Tibial nerve (tissue), 4 donors: Measurements from ENCODE around the gene ALKBH4. TPM values are rescaled to one million over a fixed set of nuclear protein-coding genes. Genes with fewer than 3 reads are reported as not detected.
"Not testable (repeated sequence)": the region's sequence is repeated elsewhere in the genome, so short reads cannot be mapped to it uniquely, and the experiment has no call there.

Experiments used
- DNase-seq, 2 donors: peaks; one replicate each; pipeline ENCODE4 v3.0.0-alpha.2; 2019; ENCODE audit warnings: low spot score in 2 of 2
- H3K27ac ChIP-seq, 4 donors: fragments of 200-600 bp; sonication (generic) in 3 of 4; one replicate each; pipeline ENCODE4 v1.5.1; 2017 to 2019; ENCODE audit warnings: mild to moderate bottlenecking in 1 of 4
- H3K27me3 ChIP-seq, 2 donors: fragments of 200-600 bp; sonication (generic) in 1 of 2; one replicate each; pipeline versions ENCODE4 v1.5.1 to v1.6.0; 2017 to 2019
- H3K36me3 ChIP-seq, 3 donors: fragments of 200-600 bp; sonication (generic); one replicate each; pipeline ENCODE4 v1.5.1; 2018 to 2019
- H3K4me1 ChIP-seq, 4 donors: fragments of 200-600 bp; sonication (generic) in 3 of 4; one replicate each; pipeline ENCODE4 v1.5.1; 2017 to 2019
- H3K4me3 ChIP-seq, 4 donors: fragments of 200-600 bp; sonication (generic) in 3 of 4; one replicate each; pipeline ENCODE4 v1.5.1; 2017 to 2019; ENCODE audit warnings: mild to moderate bottlenecking in 1 of 4, moderate library complexity in 1 of 4
- H3K9me3 ChIP-seq, 4 donors: fragments of 200-600 bp; sonication (generic) in 3 of 4; one replicate each; pipeline ENCODE4 v1.5.1; 2017 to 2019
- CTCF ChIP-seq, 5 experiments: fragments of 200-600 bp in 3 of 5; fragments of 450-650 bp in 2 of 5; sonication (generic) in 3 of 5; IDR thresholded peaks; one replicate each; pipeline ENCODE4 v1.5.1; 2016 to 2019; ENCODE audit warnings: antibody characterized with exemption in 5 of 5, mild to moderate bottlenecking in 3 of 5, moderate library complexity in 2 of 5
- EP300 ChIP-seq, 2 donors: sonication (generic); formaldehyde crosslinking; IDR thresholded peaks; one replicate each; pipeline ENCODE4 v1.6.1; 2017; ENCODE audit warnings: antibody characterized with exemption in 2 of 2, mild to moderate bottlenecking in 1 of 2
- POLR2A ChIP-seq, 2 donors: fragments of 450-650 bp; IDR thresholded peaks; one replicate each; pipeline ENCODE4 v1.6.1; 2017; ENCODE audit warnings: antibody characterized with exemption in 2 of 2, mild to moderate bottlenecking in 2 of 2, moderate library complexity in 2 of 2
- WGBS, 2 donors: methylation state at CpG; one replicate each; pipeline ENCODE4 v1.1.5; 2018; 5-methylcytosine and 5-hydroxymethylcytosine counted together
- total RNA-seq, 4 donors: library from RNA; depleted of rRNA; stranded (reverse); fragments of >200 nt; gene quantifications; one replicate each; pipeline ENCODE4 v1.1.0, GENCODE V29; 2016

ALKBH4 gene
- total RNA-seq, 4 donors from 2014 or later: 17.4 to 21.0 (median 19.1) TPM

GRCh38 chr7:102410918-102411317 is 53.7 kb downstream of the ALKBH4 start:
- Histone ChIP-seq H3K9me3 (peaks cover 0 to 4% (median 0%) of the 10 kb centered on the region in 4 donors), H3K4me3 (no peak overlapping the region), H3K27me3 (no peaks in the 10 kb centered on the region), H3K4me1 (peaks cover 0 to 9% (median 2%) of the 10 kb centered on the region in 4 donors), H3K36me3 (peaks cover 2 to 99% (median 14%) of the 10 kb centered on the region in 3 donors), H3K27ac (no peak overlapping the region)
- no peak for DNase-seq
- TF ChIP-seq POLR2A (IDR thresholded peaks at IDR 0.05) (no peak), EP300 (IDR thresholded peaks at IDR 0.05) (no peak), CTCF (IDR thresholded peaks at IDR 0.05) (no peak)
- WGBS, 2 donors: 96 to 97% methylated on average over 5 of the region's 5 CpGs

- H3K4me3 ChIP-seq: no peak overlapping the region
- H3K27me3 ChIP-seq: no peaks in the 10 kb centered on the region
- peaks cover 0 to 9% (median 2%) of the 10 kb centered on the region in 4 donors for H3K4me1 ChIP-seq
- H3K27ac ChIP-seq: no peak overlapping the region
- DNase-seq: no peak
- peaks cover 0 to 4% (median 0%) of the 10 kb centered on the region in 4 donors for H3K9me3 ChIP-seq
- TF ChIP-seq EP300 (IDR thresholded peaks at IDR 0.05): no peak
- no peak for TF ChIP-seq POLR2A (IDR thresholded peaks at IDR 0.05)
- TF ChIP-seq CTCF (IDR thresholded peaks at IDR 0.05): no peak
- peaks cover 0 to 99% (median 20%) of the 10 kb centered on the region in 3 donors for H3K36me3 ChIP-seq
- WGBS, 2 donors: 69 to 85% methylated on average over 6 of the region's 6 CpGs
Observed at GRCh38 chr7:102410123-102410522, 54.5 kb downstream of the ALKBH4 start.

- H3K36me3 ChIP-seq: peaks cover 0 to 99% (median 20%) of the 10 kb centered on the region in 3 donors
- H3K27me3 ChIP-seq: no peaks in the 10 kb centered on the region
- peaks cover 0 to 9% (median 2%) of the 10 kb centered on the region in 4 donors for H3K4me1 ChIP-seq
- TF ChIP-seq EP300 (IDR thresholded peaks at IDR 0.05) (no peak), POLR2A (IDR thresholded peaks at IDR 0.05) (no peak), CTCF (IDR thresholded peaks at IDR 0.05) (no peak)
- no peak for DNase-seq
- 97 to 100% methylated on average over 4 of the region's 4 CpGs for WGBS, 2 donors
- H3K9me3 ChIP-seq: peaks cover 0 to 4% (median 0%) of the 10 kb centered on the region in 4 donors
- no peak overlapping the region for H3K4me3 ChIP-seq
- H3K27ac ChIP-seq: no peak overlapping the region
Observed at GRCh38 chr7:102409340-102409739, 55.3 kb downstream of the ALKBH4 start.

GRCh38 chr7:102408530-102408929 is 56.1 kb downstream of the ALKBH4 start:
- not testable (repeated sequence) for DNase-seq, H3K9me3 ChIP-seq, H3K27ac ChIP-seq, H3K4me1 ChIP-seq, H3K4me3 ChIP-seq, H3K27me3 ChIP-seq
- H3K36me3 ChIP-seq: peaks cover 0 to 99% (median 20%) of the 10 kb centered on the region in 3 donors
- WGBS, 2 donors: 93 to 96% methylated on average over 6 of the region's 6 CpGs

- Histone ChIP-seq H3K27me3 (no peaks in the 10 kb centered on the region), H3K9me3 (peaks cover 0 to 4% (median 0%) of the 10 kb centered on the region in 4 donors), H3K27ac (no peak overlapping the region), H3K4me1 (peaks cover 0 to 7% (median 1%) of the 10 kb centered on the region in 4 donors), H3K36me3 (peaks cover 0 to 100% (median 20%) of the 10 kb centered on the region in 3 donors), H3K4me3 (no peak overlapping the region)
- 89 to 93% methylated on average over 6 of the region's 6 CpGs for WGBS, 2 donors
- TF ChIP-seq POLR2A (IDR thresholded peaks at IDR 0.05) (no peak), EP300 (IDR thresholded peaks at IDR 0.05) (no peak), CTCF (IDR thresholded peaks at IDR 0.05) (no peak)
- no peak for DNase-seq
Observed at GRCh38 chr7:102407910-102408309, 56.8 kb downstream of the ALKBH4 start.

Other genes with a start within 250 kb of the ALKBH4 start
- 10 to 100 TPM in 1 of 4 donors, 1 to 10 TPM in 3; 2.4 to 10.8 (median 7.6) TPM for gene SH2B2, start 178.0 kb downstream of the ALKBH4 start, total RNA-seq
- not detected for gene SPDYE6, start 108.4 kb downstream of the ALKBH4 start, total RNA-seq
- gene PRKRIP1, start 68.5 kb downstream of the ALKBH4 start, total RNA-seq: 10 to 100 TPM; 34.7 to 62.1 (median 48.5) TPM
- 10 to 100 TPM in 1 of 4 donors, 1 to 10 TPM in 3; 4.4 to 18.6 (median 7.7) TPM for gene ORAI2, start 31.3 kb downstream of the ALKBH4 start, total RNA-seq
- gene LRWD1, start 121 bp upstream of the ALKBH4 start, total RNA-seq: 10 to 100 TPM; 14.6 to 41.4 (median 28.2) TPM
- 10 to 100 TPM in 3 of 4 donors, 1 to 10 TPM in 1; 9.6 to 24.0 (median 18.9) TPM for gene POLR2J, start 14.1 kb upstream of the ALKBH4 start, total RNA-seq
- 10 to 100 TPM; 10.5 to 56.1 (median 32.3) TPM for gene RASA4B, start 52.9 kb upstream of the ALKBH4 start, total RNA-seq
- 10 to 100 TPM in 1 of 4 donors, 1 to 10 TPM in 3; 1.5 to 10.0 (median 6.7) TPM for gene UPK3BL2, start 78.8 kb upstream of the ALKBH4 start, total RNA-seq
- under 1 TPM in 1 of 4 donors, not detected in 3; 0.42 TPM for gene SPDYE2, start 86.4 kb upstream of the ALKBH4 start, total RNA-seq
- 10 to 100 TPM in 3 of 4 donors, 1 to 10 TPM in 1; 9.6 to 27.8 (median 15.4) TPM for gene POLR2J3, start 107.7 kb upstream of the ALKBH4 start, total RNA-seq
- gene RASA4, start 151.9 kb upstream of the ALKBH4 start, total RNA-seq: 10 to 100 TPM; 45.9 to 78.6 (median 56.7) TPM
- gene UPK3BL1, start 177.9 kb upstream of the ALKBH4 start, total RNA-seq: 10 to 100 TPM; 30.6 to 56.1 (median 40.6) TPM
- not detected for gene SPDYE2B, start 185.5 kb upstream of the ALKBH4 start, total RNA-seq
- gene POLR2J2, start 206.8 kb upstream of the ALKBH4 start, total RNA-seq: 1 to 10 TPM in 3 of 4 donors, under 1 TPM in 1; 0.22 to 7.3 (median 2.8) TPM